Measurements from ENCODE around the gene SND1.

- TF ChIP-seq CTCF (IDR thresholded peaks at IDR 0.05) (no peak), POLR2A (IDR thresholded peaks at IDR 0.05) (no peak)
These were observed 52.2 kb downstream of the SND1 start for GRCh38 chr7:127704211-127704610.
